A172 (cell line): ENCODE results near the gene FFAR3. TPM values are rescaled to one million over a fixed set of nuclear protein-coding genes. Genes with fewer than 3 reads are reported as not detected.

ENCODE experiments used
- DNase-seq: peaks from one replicate; pipeline ENCODE4 v3.0.0-alpha.2; 2015; ENCODE audit warnings: low spot score
- total RNA-seq: library from RNA; depleted of rRNA; stranded (reverse); fragments of >200 nt; shearing (Covaris generic); gene quantifications from 2 replicates; pipeline ENCODE4 v1.2.3, GENCODE V29; 2014; rRNA removed

The FFAR3 gene
- not detected in 2 replicates for total RNA-seq

- no peak for DNase-seq
Measured at GRCh38 chr19:35357867-35358573, at the start of gene FFAR3. Gene FFAR3, plus strand, starts transcription at chr19:35358460. Its CDS starts 431 bp downstream, at chr19:35358891.

GRCh38 chr19:35308910-35309309, 49.4 kb upstream of the FFAR3 start:
- DNase-seq = no peak

GRCh38 chr19:35309481-35310279, 48.6 kb upstream of the FFAR3 start:
- DNase-seq = no peak

- no peak for DNase-seq
Measured at GRCh38 chr19:35310331-35310730, 47.9 kb upstream of the FFAR3 start.

- DNase-seq = no peak
Measured at GRCh38 chr19:35310811-35311465, 47.3 kb upstream of the FFAR3 start.

- DNase-seq = no peak
Measured at GRCh38 chr19:35311901-35312665, 46.2 kb upstream of the FFAR3 start.

- peak; percentile 62 for DNase-seq
Measured at GRCh38 chr19:35313587-35313986, 44.7 kb upstream of the FFAR3 start.

- DNase-seq = no peak
Measured at GRCh38 chr19:35314031-35314430, 44.2 kb upstream of the FFAR3 start.

GRCh38 chr19:35314858-35315470, 43.3 kb upstream of the FFAR3 start:
- DNase-seq = no peak

GRCh38 chr19:35315883-35316282, 42.4 kb upstream of the FFAR3 start:
- DNase-seq = no peak

GRCh38 chr19:35316560-35316959, 41.7 kb upstream of the FFAR3 start:
- DNase-seq = no peak

GRCh38 chr19:35317464-35318043, 40.7 kb upstream of the FFAR3 start:
- DNase-seq = no peak

GRCh38 chr19:35318679-35319448, 39.4 kb upstream of the FFAR3 start:
- peak; percentile 100 for DNase-seq

- no peak for DNase-seq
Measured at GRCh38 chr19:35320065-35320713, 38.1 kb upstream of the FFAR3 start.

- DNase-seq = no peak
Measured at GRCh38 chr19:35321291-35321690, 37.0 kb upstream of the FFAR3 start.

- DNase-seq = no peak
Measured at GRCh38 chr19:35322014-35322413, 36.2 kb upstream of the FFAR3 start.

GRCh38 chr19:35327642-35328041, 30.6 kb upstream of the FFAR3 start:
- DNase-seq = no peak

- DNase-seq = no peak
Measured at GRCh38 chr19:35328851-35329285, 29.4 kb upstream of the FFAR3 start, which contains the start of gene CD22. Gene CD22, plus strand, starts transcription at chr19:35329187. Its CDS starts 2,854 bp downstream, at chr19:35332041.

GRCh38 chr19:35329323-35329722, 28.9 kb upstream of the FFAR3 start:
- no peak for DNase-seq
